A549 (cell line): Measurements from ENCODE around the gene JAKMIP2.

ENCODE experiments used
- CEBPB ChIP-seq, 2 experiments: fragments of >200 bp in 1 of 2; sonication (Bioruptor Twin) in 1 of 2; formaldehyde crosslinking in 1 of 2; IDR thresholded peaks; 2 replicates each; pipeline ENCODE4 v1.6.1; 2012 to 2016
- E2F6 ChIP-seq: IDR thresholded peaks from 2 replicates; pipeline ENCODE4 v1.6.1; 2012; ENCODE audit warnings: low read depth, borderline replicate concordance
- KDM1A ChIP-seq: fragments of 200-600 bp; sonication (generic); IDR thresholded peaks from 2 replicates; pipeline ENCODE4 v1.6.1; 2016; ENCODE audit warnings: low read depth, mild to moderate bottlenecking
- POLR2A ChIP-seq: IDR thresholded peaks from 2 replicates; pipeline ENCODE4 v1.6.1; 2012; ENCODE audit warnings: mild to moderate bottlenecking, low read length
- RCOR1 ChIP-seq: fragments of 150-350 bp; IDR thresholded peaks from 2 replicates; pipeline ENCODE4 v1.6.1; 2014; ENCODE audit warnings: antibody characterized with exemption, low read length, low read depth

- TF ChIP-seq RCOR1 (no peak), E2F6 (no peak), KDM1A (no peak), CEBPB (IDR thresholded peaks at IDR 0.05) (no peak), POLR2A (no peak)
Measured at GRCh38 chr5:147629196-147629595, 153.3 kb downstream of the JAKMIP2 start.
